Occipital lobe (tissue), 2 donors: ENCODE results near the gene RASL11B. TPM values are rescaled to one million over a fixed set of nuclear protein-coding genes. Genes with fewer than 3 reads are reported as not detected.
"Not testable (repeated sequence)": the region's sequence is repeated elsewhere in the genome, so short reads cannot be mapped to it uniquely, and the experiment has no call there.

ENCODE experiments used
- DNase-seq: peaks from one replicate; lab custom pipeline; 2025; lab: John Stamatoyannopoulos, UW
- total RNA-seq: library from RNA; depleted of rRNA; stranded (reverse); fragments of >200 nt; gene quantifications from one replicate; pipeline ENCODE4 v1.2.3, GENCODE V29; 2014

The RASL11B gene, protein sequence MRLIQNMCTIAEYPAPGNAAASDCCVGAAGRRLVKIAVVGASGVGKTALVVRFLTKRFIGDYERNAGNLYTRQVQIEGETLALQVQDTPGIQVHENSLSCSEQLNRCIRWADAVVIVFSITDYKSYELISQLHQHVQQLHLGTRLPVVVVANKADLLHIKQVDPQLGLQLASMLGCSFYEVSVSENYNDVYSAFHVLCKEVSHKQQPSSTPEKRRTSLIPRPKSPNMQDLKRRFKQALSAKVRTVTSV
- 31.7 TPM for total RNA-seq

DNA sequence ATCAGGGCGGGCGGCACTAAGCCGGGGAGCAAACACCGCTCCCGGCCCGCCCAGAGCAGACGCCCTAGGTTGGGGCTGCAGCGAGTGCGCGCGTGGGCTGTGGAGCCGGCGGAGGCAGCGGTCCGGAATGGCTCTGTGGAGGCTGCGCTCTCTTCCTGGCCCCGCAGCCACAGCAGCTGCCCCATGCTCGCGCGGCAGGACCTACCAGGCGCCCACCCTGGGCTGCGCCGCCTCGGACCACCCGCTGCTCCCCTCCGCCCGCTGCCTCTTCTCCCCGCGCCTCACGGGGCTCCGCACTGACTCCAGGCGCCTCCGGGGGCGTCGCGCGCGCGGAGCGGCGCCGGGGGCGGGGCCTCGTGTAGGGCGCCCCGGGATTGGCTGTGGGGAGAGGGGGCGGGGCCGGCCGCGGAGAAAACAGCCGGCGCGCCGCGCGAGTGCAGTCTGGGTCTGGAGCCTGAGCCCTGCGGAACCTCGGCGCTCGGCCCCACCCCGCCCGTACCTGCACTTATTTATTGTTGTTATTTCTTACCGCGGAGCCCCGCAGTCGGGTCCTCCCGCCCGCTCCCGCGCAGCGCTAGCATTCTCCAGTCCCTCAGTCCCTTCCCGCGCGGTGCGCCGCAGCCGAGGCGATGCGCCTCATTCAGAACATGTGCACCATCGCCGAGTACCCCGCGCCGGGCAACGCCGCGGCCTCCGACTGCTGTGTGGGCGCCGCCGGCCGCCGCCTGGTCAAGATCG lies at the start of gene RASL11B:
TSS of gene RASL11B (plus strand) at position 439 of the 738 bp plus-strand sequence. CDS start at position 630, 191 bp downstream.
- peak; percentile 82 for DNase-seq

DNA sequence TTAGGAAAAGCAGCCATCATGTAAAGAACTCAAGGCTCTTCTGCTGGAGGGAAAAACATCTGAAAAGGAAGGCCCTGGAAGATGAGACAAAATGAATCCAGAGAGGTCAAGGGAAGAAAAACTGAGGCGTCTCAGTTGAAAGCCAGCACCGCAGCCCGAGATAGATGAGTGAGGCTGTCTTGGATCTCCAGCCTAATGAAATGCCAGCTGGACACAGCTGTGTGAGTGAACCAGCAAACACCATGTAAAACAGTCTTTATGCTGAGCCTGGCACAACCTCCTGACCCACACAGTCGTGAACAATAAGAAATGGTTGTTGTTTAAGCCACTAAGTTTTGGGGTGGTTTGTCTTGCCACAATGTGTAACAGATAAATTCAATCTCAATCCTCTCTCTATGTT lies 48.6 kb upstream of the RASL11B start:
- no peak for DNase-seq

DNA sequence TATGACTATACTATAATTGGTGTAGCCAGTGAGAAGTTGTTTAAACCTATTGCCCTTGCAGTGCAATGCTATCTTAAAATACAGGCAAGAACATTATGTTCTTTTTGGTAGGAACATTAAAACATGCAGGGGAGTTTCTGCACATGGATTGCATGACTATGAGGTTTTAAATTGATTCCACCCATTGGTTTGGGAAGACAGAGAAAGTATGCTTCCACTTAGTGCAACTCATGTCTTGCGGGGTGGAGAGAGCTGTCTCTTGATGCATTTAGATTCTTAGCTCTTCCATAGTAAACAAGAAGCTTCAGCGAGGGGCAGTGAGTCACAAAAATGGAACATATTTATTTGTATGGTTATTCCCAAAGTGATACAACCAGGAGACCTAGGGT lies 39.5 kb upstream of the RASL11B start:
- no peak for DNase-seq

DNA sequence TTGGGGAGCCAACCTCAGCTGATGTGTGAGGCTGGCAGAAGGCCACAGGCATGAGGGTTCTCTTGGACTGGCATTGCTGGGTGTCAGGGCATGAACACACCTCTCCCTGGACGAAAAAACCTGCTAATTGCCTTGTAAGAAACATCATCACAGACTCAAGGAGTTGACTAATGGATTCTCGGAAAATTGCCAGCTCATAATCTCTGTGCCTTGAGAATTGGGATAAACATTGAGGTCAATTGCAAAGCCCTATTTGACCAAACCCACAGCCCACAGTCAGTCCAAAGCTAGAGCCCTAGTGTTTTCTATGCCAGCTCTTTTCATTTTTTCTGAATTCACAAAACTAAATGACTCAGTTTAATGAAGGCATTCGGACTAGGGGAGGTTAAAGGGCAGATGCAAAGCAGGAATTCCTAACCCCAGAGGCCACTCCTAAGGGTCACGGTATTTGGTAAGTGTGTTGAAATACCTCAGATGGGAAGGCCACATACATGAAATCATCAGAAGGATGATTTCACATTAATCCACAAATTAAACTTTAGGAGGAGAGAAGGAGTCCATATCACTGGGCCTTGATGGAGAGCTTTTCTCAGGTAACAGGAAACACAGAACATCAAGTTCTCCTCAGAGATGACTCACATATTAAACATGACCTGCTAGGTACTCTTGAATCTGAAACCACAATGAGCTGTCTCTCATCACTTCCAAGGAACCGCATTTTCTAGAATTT lies 39.0 kb upstream of the RASL11B start:
- DNase-seq, result no peak

DNA sequence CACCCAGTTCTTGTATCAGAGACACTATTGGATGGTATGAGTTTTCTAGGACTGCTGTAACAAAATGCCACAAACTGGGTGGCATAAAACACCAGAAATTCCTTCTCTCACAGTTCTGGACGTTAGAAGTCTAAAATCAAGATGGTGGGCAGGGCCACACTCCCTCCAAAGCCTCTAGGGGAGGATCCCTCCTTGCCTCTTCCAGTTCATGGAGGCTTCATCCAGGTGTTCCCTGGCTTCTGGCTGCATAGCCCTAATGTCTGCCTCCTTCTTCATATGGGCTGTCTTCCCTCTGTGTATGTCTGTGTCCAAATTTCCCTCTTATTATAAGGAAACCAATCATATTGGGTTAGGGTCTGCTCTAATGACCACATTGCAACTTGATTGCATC lies 38.4 kb upstream of the RASL11B start:
- no peak for DNase-seq

DNA sequence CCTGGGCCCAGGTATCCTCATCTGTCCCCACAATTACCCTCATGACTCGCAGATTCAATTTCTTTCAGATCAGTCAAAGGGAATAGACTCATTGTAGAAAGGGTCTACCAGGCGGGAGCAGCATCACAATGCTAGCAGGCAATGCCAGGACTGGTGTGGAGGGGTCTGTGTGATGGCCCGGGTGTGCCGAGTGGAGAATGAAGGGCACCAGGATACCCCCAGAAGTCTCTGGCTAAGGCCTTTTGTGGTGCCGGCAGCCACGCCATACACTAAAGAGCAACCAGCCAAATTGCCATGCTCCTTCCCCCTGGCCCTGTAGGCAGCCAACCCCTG lies 37.9 kb upstream of the RASL11B start:
- no peak for DNase-seq

DNA sequence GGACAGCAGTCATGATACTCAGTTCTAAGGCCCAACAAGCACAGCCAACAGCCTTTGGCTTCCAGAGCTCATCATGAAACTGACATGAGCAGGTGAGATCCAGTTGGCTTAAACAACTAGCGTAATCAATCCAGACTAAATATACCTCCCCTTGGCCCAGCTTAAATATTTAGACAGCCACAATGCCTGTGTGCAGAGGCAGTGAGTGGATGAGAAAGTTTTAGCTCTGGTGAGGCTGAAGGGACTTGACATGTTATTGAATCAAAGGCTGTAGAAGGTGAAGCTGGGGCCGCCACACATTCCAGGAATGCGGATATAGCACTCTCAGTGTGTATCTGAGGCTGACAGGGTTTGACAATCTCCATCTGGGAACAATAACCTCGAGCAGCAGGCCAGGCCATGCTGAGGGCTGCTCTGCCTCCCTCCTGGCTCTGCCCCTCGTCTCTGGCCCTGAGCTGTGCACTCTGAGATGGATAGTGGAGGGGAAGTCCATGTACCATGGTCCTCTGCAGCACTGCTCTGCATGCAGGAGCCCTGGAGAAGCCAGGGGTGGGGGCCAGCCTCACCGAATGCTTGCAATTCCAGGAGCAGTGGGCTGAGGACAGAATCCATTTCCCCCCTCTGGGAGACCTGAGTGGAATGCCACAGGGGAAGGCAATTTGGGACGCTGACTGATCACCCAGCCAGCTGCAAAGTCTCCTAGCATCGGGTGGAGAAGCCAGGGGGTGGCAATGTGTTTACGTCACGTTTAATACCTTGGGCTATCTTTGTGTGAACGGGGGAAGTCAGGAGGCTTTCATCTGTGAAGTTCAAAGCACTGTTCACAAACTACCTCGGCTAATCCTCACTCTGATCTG lies 37.3 kb upstream of the RASL11B start:
- DNase-seq, result no peak

DNA sequence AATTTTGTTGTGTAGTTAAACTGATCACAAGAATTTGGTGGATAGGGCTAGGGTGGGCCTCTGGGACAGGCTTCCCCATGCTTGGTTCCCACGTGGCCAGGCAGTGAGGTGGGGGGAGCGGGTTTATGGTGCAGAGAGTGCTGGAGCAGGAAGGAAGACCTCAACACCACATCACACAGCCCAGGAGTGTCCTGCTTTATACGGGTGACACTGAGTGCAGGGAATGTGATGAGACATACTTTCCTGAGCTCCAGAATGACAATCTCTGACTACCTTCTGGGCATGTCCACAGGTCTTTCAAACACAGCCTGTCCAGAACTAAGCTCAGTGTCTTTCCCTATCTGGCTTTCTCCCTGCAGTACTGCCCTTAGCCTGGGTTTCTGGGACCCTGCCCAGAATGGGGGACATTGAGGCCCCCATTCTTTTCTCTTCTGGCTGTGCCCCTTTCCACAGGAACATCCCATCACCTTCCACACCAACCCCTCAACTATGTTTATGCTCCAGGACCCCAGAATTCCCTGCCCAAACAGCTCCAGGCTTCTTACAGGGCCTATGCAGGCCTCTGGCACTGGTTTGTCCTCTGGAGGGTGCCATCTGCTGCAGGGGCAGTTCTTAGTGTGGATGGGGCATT lies 36.5 kb upstream of the RASL11B start:
- DNase-seq, result no peak

DNA sequence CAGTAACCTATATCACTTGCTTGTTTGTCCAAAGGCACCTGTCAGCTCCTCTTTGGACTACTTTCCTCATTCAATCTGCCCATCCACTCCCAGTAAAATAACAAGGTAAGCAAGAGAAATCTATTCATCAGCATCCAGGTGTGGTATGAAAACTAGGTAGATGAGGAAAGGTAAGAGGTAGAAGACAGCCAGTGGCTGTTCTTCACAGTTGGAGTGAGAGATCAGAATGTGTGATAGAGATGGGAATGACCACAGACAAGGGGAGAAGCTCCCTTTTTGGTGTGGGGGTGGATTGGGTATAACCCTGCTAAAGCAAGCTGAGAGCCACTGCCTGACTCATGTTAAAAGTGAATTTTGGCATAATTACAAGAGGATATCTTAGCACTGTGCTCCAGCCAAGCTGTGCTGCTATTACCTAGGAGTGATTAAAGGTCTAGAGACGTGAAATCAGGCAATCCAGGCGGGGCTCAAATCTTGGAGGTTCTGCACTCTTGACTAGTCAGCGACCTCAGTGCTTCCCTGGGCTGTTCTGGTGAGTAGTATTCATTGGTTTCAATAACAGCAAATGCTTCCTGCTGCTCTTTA lies 28.1 kb upstream of the RASL11B start:
- DNase-seq, result no peak

DNA sequence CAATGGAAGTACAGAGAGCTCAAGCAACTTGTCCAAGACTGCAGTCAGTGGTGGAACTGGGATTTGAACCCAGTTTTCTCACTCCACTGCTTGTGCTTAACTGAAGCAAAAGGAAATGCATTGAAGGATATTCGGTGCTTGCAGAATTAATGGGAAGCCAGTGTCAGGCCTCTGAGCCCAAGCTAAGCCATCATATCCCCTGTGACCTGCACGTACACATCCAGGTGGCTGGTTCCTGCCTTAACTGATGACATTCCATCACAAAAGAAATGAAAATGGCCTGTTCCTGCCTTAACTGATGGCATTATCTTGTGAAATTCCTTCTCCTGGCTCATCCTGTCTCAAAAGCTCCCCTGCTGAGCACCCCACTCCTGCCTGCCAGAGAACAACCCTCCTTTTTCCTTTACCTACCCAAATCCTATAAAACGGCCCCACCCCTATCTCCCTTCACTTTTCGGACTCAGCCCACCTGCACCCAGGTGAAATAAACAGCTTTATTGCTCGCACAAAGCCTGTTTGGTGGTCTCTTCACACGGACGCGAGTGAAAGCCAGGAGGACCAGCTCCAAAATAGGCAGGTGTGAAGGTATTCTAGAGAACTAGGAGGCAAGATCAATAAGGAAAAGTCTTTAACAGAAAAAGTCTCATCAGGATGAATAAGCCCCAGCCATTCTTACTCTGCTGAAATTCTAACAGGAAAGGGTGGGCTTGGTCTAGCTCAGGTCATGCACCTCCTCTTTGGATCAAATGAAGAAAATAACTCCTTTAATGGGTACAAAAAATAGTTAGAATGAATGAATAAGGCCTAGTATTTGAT lies 27.3 kb upstream of the RASL11B start:
- not testable (repeated sequence) for DNase-seq

DNA sequence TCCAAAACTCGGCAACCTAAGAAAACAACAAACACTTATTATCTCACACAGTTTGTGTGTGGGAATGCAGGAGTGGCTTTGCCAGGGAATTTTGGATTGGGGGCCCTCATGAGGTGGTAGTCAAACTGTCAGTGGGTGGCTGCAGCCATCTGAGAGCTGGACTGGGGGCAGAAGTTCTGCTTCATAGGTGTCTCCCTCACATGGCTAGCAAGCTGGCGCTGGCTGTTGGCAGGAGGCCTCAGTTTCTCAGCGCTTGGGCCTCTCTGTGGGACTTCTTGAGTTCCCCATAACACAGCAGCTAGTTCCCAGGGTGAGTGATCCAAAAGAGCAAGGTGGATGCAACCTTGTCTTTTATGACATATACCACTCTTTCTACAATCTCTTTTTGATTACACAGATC lies 26.0 kb upstream of the RASL11B start:
- DNase-seq, result no peak

DNA sequence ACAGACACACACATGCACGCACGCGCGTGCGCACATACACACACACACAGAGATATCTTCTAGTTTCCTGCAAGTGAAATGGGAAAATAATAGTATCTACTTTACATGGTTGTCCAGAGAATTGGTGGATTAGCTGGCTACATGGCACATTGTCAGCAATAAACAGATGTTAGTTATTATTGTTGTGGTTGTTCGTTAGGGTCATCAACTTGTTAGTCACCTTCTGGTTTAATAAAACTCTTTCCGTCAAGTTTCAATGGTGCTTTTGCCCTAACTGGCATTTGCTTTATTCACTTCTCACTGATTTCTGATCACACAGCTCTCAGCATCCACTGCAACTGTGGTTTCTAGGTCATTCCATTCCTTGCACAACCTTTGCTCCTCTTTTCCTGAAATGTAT lies 25.4 kb upstream of the RASL11B start:
- no peak for DNase-seq

DNA sequence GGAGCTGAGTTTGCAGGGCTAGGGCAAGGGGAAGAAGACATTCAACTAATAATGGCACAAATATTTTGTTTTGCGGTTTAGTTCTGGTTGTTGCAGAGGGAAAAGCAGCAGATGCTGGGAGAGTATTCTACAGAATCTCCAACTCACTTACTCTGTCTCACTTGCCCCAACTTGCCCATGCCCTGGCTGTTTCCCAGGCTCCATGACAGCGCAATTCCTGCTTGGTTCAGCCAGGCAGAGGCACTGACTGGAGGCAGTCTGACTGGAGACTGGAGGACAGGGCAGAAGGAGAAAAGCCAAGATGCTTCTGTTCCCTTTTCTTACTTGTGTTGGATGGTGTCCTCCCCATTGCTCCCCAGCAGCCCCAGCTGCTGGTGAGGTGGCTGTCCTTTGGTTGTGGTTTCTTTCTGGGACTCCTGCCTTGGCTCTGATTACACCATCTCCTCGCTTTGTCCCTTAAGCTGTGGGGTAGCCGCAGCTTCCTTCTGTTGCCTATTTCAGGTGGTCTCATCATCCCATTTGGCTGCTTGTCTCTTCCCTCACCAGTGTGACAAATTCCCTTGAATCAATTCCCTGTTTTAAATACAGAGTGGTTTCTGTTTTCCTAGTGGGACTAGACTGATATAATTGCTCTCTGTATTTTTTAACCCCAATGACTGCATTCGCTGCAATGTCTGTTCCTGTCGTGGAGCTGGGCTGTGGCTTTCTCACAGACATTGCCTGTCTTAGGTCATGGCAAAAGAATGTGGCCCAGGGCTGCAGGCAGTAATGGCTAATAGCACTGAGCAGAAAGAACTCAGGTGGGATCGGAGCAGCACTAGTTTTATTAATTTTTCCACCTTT lies 24.2 kb upstream of the RASL11B start:
- DNase-seq, result no peak

DNA sequence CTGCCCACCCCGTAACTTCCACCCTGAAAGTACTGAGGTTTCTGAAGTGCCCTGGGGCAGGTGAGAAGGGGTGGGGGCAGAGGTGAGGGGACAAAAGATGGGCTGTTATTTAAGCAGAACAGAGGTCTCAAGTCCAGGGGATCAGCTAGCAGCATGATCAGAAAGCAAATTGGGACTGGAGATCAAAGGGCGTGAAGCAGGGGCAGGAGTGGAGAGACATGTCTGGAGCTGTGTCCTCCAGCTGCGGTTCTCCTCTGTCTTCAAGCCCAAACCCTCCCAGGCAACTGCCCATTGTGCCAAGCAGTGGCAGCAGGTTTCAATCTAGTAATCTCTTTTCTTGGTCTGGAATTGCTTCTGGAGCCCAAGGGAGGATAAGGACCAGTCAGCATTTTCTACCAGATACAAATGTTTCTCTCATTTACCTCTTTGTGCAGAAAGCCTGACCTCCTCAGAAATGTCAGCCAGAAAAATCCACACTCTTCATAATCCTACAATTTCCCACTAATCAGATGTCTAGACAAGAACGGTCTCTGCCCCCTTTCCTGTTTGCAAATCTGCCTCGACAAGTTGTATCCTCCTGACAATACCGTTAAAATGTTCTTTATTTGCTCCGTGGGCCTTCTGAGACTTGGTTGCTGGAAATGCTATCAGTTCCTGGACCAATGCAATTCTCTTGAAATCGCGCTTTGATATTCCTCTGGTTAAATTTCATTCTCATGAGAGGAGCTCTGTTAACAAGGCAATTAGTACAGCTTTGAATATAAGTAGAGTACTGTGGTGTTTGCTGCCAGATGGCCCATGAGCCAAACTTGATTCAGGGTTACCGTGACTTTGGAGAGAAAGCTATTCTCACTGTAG lies 23.2 kb upstream of the RASL11B start:
- DNase-seq, result no peak

DNA sequence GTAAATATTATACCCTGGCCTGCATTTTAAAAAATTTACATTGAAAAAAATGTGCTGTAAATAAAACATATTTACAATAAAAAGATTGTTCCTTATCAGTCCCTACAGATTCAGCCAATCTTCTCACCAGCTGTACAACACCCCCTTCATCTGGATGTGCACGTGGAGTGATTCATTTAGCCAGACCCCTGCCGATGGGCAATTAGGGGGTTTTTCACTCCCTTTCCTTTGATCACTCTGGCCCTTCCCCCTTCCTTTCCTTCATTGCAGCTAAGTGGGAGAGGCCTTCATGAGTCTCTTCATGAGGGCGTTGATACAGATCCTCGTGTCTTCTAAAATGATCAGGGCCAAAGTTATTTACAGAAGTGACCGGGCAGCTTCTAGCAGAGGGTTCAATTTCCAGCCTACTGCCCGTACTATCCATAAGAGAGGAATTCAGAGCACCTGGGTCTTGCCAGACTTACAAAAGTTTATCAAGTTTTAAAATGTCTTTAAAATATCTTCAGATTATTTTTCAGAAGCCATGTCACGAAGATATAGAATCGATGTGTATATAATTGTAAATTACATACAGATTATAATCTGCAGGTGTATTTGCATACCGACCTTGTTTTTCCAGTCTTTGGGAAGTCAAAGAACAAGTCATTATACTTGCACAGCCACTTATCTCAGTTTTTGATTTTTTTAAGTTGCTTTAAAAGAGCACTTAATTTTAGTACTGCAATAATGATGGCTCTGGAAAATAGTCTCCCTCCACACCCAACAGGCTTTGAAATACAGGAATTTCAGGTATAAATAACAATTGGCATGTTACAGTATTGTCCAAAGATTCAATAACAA lies 21.4 kb upstream of the RASL11B start:
- DNase-seq, result no peak

DNA sequence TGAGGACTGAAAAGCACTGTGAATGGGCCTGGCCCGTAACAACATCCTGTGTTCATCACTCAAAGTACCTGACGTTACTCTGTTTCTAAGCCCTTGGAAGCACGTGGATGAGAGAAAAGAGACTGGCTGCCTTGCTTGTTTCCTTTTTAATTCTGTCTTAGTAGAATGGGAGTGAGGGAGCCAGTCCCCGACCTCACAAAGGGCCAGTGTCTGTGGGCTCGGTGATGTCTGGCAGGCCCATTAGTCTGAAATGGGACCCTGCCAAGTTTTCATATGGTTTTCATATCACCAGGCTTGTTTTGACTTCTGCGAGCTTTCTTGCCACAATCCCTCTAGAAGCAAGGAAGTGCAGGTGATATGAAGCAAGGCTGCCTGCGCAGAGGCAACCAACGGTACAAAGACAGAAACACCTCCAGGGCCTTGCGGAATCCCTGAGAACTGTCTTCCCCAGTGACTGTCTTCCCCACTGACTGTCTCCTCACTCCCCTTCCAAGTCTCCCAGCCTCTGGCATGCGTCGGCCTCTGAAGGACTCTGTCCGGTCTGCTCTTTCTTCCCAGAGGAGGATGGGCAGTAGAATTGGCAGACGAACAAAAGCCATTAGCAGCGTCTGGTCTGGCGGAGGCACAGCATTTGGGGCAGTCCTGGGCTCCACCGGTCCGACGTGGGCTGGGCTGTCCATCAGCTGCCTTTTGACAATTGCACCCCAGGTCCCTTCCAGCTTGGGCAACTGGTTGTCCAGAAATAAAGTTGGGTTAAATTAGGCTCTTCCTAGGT lies 20.2 kb upstream of the RASL11B start:
- no peak for DNase-seq
